ENCODE measurements around the gene RMP24.

RMP24 gene

GRCh38 chr18:35941299-35941698 is 31.2 kb upstream of the RMP24 start:
- H3K79me2 ChIP-seq (ENCODE audit: low read depth): no peaks in the 10 kb centered on the region
- no peak overlapping the region for H2AFZ ChIP-seq
- POLR2A ChIA-PET (ENCODE audit: unreplicated experiment): no interaction called here
- H3K27ac ChIP-seq: no peak overlapping the region
- no peaks in the 10 kb centered on the region; the same call in 1 of the 2 replicates for H3F3A ChIP-seq (ENCODE audit: insufficient read depth, low read depth)
- CTCF ChIA-PET: interaction anchor here (0.6 kb wide), 1 partner anchor 162 kb away, joined by 3 read pairs; no protein-coding TSS in a partner anchor
- no peak overlapping the region for H3K4me2 ChIP-seq
- H3K4me3 ChIP-seq: no peak overlapping the region
- no peaks in the 10 kb centered on the region for H3K27me3 ChIP-seq (ENCODE audit: insufficient read depth, low read depth)
- TF ChIP-seq, protein P1, sequence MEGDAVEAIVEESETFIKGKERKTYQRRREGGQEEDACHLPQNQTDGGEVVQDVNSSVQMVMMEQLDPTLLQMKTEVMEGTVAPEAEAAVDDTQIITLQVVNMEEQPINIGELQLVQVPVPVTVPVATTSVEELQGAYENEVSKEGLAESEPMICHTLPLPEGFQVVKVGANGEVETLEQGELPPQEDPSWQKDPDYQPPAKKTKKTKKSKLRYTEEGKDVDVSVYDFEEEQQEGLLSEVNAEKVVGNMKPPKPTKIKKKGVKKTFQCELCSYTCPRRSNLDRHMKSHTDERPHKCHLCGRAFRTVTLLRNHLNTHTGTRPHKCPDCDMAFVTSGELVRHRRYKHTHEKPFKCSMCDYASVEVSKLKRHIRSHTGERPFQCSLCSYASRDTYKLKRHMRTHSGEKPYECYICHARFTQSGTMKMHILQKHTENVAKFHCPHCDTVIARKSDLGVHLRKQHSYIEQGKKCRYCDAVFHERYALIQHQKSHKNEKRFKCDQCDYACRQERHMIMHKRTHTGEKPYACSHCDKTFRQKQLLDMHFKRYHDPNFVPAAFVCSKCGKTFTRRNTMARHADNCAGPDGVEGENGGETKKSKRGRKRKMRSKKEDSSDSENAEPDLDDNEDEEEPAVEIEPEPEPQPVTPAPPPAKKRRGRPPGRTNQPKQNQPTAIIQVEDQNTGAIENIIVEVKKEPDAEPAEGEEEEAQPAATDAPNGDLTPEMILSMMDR (conservative IDR thresholded peaks at IDR 0.05): no peak
- no peak for TF ChIP-seq EZH2 (IDR thresholded peaks at IDR 0.05; ENCODE audit: low read depth)
- intact Hi-C loops (cut with micrococcal nuclease; ENCODE audit: unreplicated experiment): no loop called here
- H3K4me1 ChIP-seq (replicated peaks; ENCODE audit: insufficient read depth): peaks cover 12% of the 10 kb centered on the region
- DNase-seq: no peak
- no peaks in the 10 kb centered on the region for H3K9me2 ChIP-seq (ENCODE audit: insufficient read depth)
- H3K36me3 ChIP-seq (ENCODE audit: low read depth): no peaks in the 10 kb centered on the region
- BruUV-seq (replicated peaks): no TSS peak
- no peaks in the 10 kb centered on the region for H3K9me3 ChIP-seq (ENCODE audit: insufficient read depth, low read depth)
- H4K20me1 ChIP-seq (ENCODE audit: insufficient read depth): no peaks in the 10 kb centered on the region

- DNase-seq: no peak
- no peaks in the 10 kb centered on the region for H3K79me2 ChIP-seq (ENCODE audit: low read depth)
- no peak overlapping the region for H3K4me2 ChIP-seq
- H3K9me3 ChIP-seq (ENCODE audit: insufficient read depth, low read depth): no peaks in the 10 kb centered on the region
- no peak overlapping the region for H2AFZ ChIP-seq
- no peak overlapping the region for H3K4me3 ChIP-seq
- intact Hi-C loops (cut with micrococcal nuclease; ENCODE audit: unreplicated experiment): no loop called here
- H3K9me2 ChIP-seq (ENCODE audit: insufficient read depth): no peaks in the 10 kb centered on the region
- H3K36me3 ChIP-seq (ENCODE audit: low read depth): no peaks in the 10 kb centered on the region
- no TSS peak for BruUV-seq (replicated peaks)
- H3K27ac ChIP-seq: no peak overlapping the region
- no peaks in the 10 kb centered on the region for H3K27me3 ChIP-seq (ENCODE audit: insufficient read depth, low read depth)
- ChIA-PET CTCF (no interaction called here), POLR2A (ENCODE audit: unreplicated experiment) (no interaction called here)
- TF ChIP-seq EZH2 (IDR thresholded peaks at IDR 0.05; ENCODE audit: low read depth): no peak
- TF ChIP-seq, protein P1 (conservative IDR thresholded peaks at IDR 0.05): no peak
- H3F3A ChIP-seq (ENCODE audit: insufficient read depth, low read depth): no peaks in the 10 kb centered on the region; the same call in 1 of the 2 replicates
- peaks cover 12% of the 10 kb centered on the region for H3K4me1 ChIP-seq (replicated peaks; ENCODE audit: insufficient read depth)
- no peaks in the 10 kb centered on the region for H4K20me1 ChIP-seq (ENCODE audit: insufficient read depth)
These were observed 30.3 kb upstream of the RMP24 start for GRCh38 chr18:35942133-35942532.

DNA sequence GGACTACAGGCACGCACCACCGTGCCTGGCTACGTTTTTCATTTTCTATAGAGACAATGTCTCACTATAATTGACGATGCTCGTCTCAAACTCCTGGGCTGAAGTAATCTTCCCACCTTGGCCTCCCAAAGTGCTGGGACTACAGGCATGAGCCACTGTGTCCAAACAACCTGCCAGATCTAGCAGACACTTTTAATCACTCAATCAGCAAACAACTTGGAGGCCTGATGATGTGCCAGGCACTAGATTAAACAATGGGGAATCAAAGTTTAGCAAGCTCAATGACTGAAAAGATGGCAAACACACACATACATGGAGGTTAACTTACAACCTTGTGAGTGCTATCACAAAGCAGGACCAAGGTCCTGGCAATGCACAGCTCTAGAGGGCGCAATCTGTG is 29.8 kb upstream of the RMP24 start:
- POLR2A ChIA-PET (ENCODE audit: unreplicated experiment): no interaction called here
- TF ChIP-seq, protein P1 (conservative IDR thresholded peaks at IDR 0.05): no peak
- TF ChIP-seq EZH2 (IDR thresholded peaks at IDR 0.05; ENCODE audit: low read depth): no peak
- no TSS peak for BruUV-seq (replicated peaks)
- no peaks in the 10 kb centered on the region; the same call in 1 of the 2 replicates for H3F3A ChIP-seq (ENCODE audit: insufficient read depth, low read depth)
- no peaks in the 10 kb centered on the region for H3K36me3 ChIP-seq (ENCODE audit: low read depth)
- CTCF ChIA-PET: no interaction called here
- no peak for DNase-seq
- H3K79me2 ChIP-seq (ENCODE audit: low read depth): no peaks in the 10 kb centered on the region
- no peaks in the 10 kb centered on the region for H4K20me1 ChIP-seq (ENCODE audit: insufficient read depth)
- H3K4me1 ChIP-seq (replicated peaks; ENCODE audit: insufficient read depth): peaks cover 12% of the 10 kb centered on the region
- no peaks in the 10 kb centered on the region for H3K9me3 ChIP-seq (ENCODE audit: insufficient read depth, low read depth)
- no peak overlapping the region for H3K4me2 ChIP-seq
- no peaks in the 10 kb centered on the region for H3K9me2 ChIP-seq (ENCODE audit: insufficient read depth)
- H2AFZ ChIP-seq: no peak overlapping the region
- H3K4me3 ChIP-seq: no peak overlapping the region
- intact Hi-C loops (cut with micrococcal nuclease; ENCODE audit: unreplicated experiment): no loop called here
- no peak overlapping the region for H3K27ac ChIP-seq
- H3K27me3 ChIP-seq (ENCODE audit: insufficient read depth, low read depth): no peaks in the 10 kb centered on the region

Data from PC-9 (cell line).